ENCODE data around the gene CARD19.

- TF ChIP-seq SRF (CRISPR knock-in tag; IDR thresholded peaks at IDR 0.05): no peak
- no peak for TF ChIP-seq TCF7L2 (IDR thresholded peaks at IDR 0.05; ENCODE audit: low read depth, low read length)
- TF ChIP-seq HMGXB4 (CRISPR knock-in tag; IDR thresholded peaks at IDR 0.05): no peak
- no peak for TF ChIP-seq ADNP (tag; IDR thresholded peaks at IDR 0.05)
- no peak for TF ChIP-seq RAD21 (CRISPR knock-in tag; conservative IDR thresholded peaks at IDR 0.05 in 1 of 2, IDR thresholded peaks at IDR 0.05 in 1 of 2)
- TF ChIP-seq ZNF644 (tag; IDR thresholded peaks at IDR 0.05; ENCODE audit: low read depth): no peak
- no peak for TF ChIP-seq NR2C2 (CRISPR knock-in tag; IDR thresholded peaks at IDR 0.05)
- no peak for TF ChIP-seq NR2C2 (tag; IDR thresholded peaks at IDR 0.05)
- TF ChIP-seq ZNF232 (CRISPR knock-in tag; IDR thresholded peaks at IDR 0.05): no peak
- no peak for TF ChIP-seq HDGF (IDR thresholded peaks at IDR 0.05)
- TF ChIP-seq ZFX (CRISPR knock-in tag; IDR thresholded peaks at IDR 0.05): no peak
- TF ChIP-seq MTA2 (IDR thresholded peaks at IDR 0.05; ENCODE audit: low read depth): no peak
- TF ChIP-seq TCFL5 (CRISPR knock-in tag; conservative IDR thresholded peaks at IDR 0.05): no peak
- TF ChIP-seq SIN3A (IDR thresholded peaks at IDR 0.05; ENCODE audit: borderline replicate concordance in 2 of 2, control insufficient read depth in 1 of 2, low read depth in 2 of 2, low read length in 2 of 2): no peak
- TF ChIP-seq ZNF121 (CRISPR knock-in tag; conservative IDR thresholded peaks at IDR 0.05): no peak
Measured at GRCh38 chr9:93118863-93119702, 23.1 kb downstream of the CARD19 start.

Data from K562 (cell line).